ENCODE measurements around the gene RABL6. TPM values are rescaled to one million over a fixed set of nuclear protein-coding genes. Genes with fewer than 3 reads are reported as not detected.

Gene RABL6
- total and polyA plus RNA-seq, 2 of the 4 experiments (the other 2 are of a cell fraction) = 37.1 to 47.5 TPM

GRCh38 chr9:136846376-136847087 is 38.8 kb downstream of the RABL6 start (continued):
- TF ChIP-seq RAD21 (IDR thresholded peaks at IDR 0.05; ENCODE audit: low read length) (no peak), BHLHE40 (IDR thresholded peaks at IDR 0.05; ENCODE audit: low read depth, low read length) (no peak), CEBPB (IDR thresholded peaks at IDR 0.05; ENCODE audit: low read depth, low read length) (no peak), RCOR1 (IDR thresholded peaks at IDR 0.05; ENCODE audit: insufficient replicate concordance, low read length) (no peak), SMC3 (IDR thresholded peaks at IDR 0.05; ENCODE audit: low read depth, low read length) (no peak), POLR2A (IDR thresholded peaks at IDR 0.05; ENCODE audit: low read depth, low read length) (no peak)

Measured in IMR-90 (cell line).